NCI-H2196 treated with DMSO at 0.1 percent for 48 hours (cell line): Measurements from ENCODE around the gene SRSF2.
"Not testable (repeated sequence)": the region's sequence is repeated elsewhere in the genome, so short reads cannot be mapped to it uniquely, and the experiment has no call there.

Experiments used
- DNase-seq: peaks from one replicate; lab custom pipeline; 2025; ENCODE audit not compliant: unreplicated experiment; lab: John Stamatoyannopoulos, UW

SRSF2 gene

DNA sequence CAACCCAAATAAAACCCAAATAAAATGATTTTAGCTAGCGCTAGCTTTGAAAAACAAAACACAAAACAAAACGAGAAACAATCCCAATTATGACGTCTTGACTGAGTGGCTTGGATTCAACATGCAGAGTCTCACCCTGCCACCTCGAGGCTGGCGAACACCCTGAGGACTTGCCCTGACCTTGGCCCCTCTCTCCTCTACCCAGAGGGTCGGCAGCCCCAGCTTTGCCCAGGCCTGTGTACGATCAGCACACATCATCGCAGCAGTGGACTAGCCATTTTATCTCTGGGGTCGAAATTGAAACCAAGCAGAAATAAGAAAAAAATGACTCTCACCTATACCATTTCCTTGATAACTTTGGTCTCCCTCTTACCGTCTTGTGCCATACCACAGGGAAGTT is 15.7 kb downstream of the SRSF2 start:
- DNase-seq = no peak

- DNase-seq = no peak
Measured at GRCh38 chr17:76720941-76721340, 16.2 kb downstream of the SRSF2 start.

DNA sequence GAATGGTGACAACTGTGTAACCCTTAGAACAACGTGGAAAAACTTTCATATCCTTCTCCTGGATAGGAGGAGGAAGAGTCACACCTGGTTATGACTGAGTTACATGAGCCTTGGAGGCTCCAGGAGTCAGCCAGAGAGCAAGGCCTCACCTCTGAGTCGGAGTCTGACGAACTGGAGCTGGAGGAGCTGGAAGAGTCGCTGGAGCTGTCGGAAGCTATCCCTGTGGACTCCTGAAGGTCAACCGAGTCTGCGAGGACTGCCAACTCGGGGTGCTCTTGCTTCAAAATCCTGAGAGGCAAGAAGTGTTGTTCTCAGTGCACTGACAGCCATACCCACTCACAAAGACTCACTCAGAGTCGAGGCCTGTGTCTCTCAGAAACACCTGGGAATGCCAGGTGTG is 16.9 kb downstream of the SRSF2 start:
- DNase-seq = no peak

- no peak for DNase-seq
Measured at GRCh38 chr17:76718516-76718915, 18.6 kb downstream of the SRSF2 start.

- DNase-seq = no peak
Measured at GRCh38 chr17:76716839-76717215, 20.3 kb downstream of the SRSF2 start.

DNA sequence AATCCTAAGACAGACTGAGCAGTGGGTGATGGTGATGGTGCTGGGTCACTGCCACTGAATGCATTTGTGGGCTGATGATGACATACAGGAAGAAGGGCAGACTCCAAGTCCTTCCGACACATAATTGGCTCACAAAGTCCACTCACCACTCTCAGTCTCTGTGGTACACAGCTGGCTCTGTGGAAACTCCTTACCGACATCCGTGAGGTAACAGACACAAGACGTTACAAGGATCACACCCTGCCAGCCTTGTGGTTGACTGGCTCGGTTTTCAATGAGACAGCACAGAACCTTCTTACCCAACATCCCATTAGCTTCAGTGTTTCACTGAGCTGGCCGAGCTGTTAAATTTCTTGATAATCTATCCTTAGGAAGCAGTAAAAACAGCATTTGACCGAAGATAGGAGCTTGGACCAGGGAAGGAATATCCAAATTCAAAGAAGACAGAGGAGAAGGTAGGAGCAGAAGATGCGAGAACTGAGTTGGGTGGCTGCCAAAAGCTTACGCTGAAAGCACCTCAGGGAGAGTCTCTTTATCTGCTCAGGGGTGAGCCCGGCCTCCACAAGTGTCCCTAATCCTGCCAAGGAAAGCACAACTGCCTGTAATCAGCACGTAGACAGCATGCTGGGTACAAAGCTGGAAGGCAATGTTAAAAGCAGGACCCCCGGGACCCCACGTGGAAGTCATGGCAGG is 20.8 kb downstream of the SRSF2 start:
- DNase-seq = no peak

DNA sequence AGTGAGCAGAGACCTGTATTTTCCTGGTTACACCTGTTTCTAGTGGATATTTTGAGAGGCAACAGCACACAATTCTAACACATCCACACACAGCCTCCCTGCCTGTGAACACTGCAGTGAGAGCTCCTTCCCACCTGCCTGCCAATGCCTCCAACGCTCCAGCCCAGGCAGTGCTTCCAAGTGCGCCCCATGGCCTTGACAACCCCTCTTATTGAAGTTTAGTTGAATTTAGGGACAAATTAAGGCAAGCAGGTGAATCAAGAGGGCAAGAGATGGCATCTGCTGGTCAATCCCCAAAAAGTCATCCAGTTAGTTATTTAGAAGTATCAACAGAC is 21.7 kb downstream of the SRSF2 start:
- no peak for DNase-seq

DNA sequence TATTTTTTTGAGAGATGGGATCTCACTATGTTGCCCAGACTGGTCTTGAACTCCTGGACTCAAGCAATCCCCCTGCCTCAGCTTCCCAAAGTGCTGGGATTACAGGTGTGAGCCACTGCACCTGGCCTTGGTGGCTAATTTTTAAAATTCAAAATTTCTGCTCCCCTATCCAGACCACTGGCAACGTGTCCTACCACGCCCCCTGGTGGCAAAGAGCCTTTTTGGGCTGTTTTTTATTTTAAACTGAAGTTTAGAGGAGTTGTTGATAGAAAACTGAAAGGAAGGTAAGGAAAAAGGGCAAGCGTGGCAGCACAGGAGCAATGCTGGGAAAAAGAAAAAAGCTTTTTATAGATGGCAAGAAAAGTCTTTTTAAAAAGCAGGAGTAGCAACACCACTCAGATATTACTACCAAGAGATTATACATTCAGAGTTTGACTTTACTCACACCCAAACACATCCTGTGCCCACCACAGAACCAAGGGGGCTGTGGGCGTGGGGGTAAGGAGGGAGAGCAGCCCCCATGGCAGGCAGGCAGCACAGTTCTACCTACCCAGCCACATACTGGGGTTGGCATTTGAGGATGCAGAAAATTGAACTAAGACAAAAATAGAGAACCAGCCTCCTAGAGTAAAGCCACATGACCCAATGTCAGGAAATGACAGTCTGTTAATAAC is 22.2 kb downstream of the SRSF2 start:
- no peak for DNase-seq

DNA sequence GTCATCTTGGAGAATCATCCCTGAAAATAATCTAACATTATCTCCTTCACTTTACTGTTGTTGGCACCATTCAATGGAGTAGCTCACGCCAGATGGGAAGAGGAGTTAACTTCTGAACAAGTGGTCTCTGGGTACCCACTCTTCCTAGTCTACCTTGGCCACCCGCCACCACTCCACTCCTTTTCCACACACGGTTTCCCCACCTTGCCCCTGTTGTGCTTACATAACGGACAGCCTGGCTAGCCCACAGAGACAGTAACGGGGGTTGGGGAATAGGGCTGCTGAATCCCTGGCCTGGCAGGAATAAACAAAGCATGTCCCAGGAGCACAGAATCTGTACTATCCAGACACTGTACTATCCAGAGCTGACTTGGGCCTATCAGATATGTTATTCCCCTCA is 22.8 kb downstream of the SRSF2 start:
- no peak for DNase-seq

DNA sequence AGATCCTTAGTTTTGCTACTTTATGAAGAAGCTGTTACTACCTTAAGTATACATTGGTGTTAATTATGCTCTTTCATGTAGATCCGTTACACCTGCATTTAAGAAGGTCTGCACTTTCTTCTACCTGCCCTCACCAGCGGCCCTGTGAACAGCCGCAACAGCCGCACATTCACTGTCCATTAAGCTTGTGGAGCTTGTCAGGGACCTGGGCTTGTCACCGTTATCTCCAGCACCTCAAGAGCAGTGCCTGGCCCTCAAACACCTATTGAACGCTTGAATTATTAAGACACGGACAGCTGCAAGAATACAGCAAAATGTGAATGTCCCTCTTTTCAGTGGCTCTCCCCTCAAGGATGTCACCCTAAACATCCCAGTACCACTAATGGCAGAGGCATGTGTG is 23.4 kb downstream of the SRSF2 start:
- no peak for DNase-seq

DNA sequence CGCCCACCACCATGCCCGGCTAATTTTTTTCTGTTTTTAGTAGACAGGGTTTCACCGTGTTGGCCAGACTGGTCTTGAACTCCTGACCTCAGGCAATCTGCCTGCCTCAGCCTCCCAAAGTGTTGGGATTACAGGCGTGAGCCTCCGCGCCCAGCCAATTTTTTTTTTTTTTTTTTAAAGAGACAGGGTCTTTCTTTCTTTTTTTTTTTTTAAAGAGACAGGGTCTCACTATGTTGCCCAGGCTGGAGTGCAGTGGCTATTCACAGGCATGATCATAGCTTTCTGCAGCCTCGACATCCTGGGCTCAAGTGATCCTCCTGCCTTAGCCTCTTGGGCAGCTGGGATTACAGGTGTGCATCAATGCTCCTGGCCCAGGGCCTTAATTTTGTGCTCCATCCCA is 24.8 kb downstream of the SRSF2 start:
- DNase-seq = not testable (repeated sequence)

GRCh38 chr17:76710863-76711611 is 26.1 kb downstream of the SRSF2 start, which contains the start of gene MXRA7:
Gene MXRA7 (minus strand): TSS chr17:76710965. CDS start chr17:76710946, 19 bp downstream.
- no peak for DNase-seq

- not testable (repeated sequence) for DNase-seq
Measured at GRCh38 chr17:76709951-76710862, 26.9 kb downstream of the SRSF2 start.

DNA sequence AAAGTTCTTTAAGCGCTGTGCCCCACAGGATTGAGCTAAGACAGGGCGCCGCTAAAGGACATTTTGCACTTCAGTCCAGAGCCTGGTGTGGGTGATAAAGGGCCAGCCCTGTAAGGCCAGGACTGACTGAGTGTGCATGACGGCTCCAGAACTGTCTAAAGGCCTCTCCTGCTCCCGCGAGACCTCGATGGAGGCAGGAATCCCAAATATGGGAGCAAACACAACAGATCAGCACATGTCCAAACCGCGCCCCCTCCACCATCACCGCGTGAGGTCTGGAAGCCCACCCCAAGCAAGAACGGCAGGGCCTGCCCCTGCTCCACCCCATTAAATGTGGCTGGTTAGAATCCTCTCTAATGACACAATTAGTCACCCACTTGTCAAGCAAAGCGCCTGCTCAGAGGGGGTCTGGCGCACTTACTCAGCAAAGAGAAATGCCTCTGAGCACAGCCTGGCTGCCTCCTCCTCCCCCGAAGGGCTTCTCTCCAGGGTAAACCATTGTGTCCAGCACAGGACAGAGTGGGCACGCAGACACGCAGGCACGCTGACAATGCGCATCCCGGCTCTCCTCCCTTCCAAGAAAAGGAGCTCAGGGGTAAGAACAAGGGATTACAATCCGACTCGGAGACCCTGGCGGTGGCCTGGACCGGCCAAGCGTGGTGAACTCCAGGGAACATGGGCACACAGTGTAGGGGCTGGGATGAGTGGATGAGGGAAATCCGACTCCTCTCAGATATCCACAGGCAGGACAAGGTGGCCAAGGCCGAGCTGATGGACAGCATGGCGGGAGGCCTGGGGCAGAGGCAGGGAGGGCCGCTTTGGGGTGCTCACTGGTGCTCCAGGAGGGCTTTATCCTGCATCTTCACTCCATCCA is 27.8 kb downstream of the SRSF2 start:
- no peak for DNase-seq

DNA sequence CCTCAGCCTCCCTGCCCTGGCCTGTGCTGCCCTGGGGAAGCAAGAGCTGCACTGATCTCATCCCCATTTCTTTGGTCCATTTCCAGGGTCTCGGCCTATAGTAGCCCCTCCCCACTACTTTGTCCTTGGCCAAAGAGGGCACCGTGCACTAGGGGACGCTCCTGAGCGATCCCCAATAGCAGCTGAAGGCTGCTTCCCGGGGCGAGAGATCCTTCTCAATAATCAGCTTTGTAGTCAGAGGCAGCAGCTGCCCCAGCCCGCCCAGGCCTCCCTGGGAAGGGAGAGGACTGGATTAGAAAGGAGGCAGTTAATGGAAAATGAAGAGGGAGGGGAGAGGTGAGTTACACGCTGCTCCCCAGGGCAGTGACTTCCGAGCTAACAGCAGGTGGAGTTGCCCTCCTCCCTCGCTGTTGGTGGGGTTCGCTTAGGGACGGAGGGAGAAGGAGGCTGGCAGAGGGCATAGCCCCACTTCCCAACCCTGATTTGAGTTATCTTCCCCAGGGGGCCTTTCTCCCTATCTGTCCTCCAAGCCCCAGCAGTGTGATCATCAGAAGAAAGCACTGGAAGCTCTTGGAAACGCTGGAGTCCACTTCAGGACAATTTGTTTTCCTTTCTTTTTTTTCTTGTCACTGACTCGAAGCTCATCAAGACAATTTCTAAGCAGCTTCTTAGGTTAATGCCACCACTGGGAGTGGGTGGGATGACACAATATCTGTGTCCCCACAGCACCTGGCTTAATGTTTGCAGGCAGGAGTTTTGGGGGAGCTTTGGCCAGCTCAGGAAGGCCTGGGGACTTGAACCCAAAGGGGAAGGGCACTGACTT is 28.9 kb downstream of the SRSF2 start:
- DNase-seq = no peak

DNA sequence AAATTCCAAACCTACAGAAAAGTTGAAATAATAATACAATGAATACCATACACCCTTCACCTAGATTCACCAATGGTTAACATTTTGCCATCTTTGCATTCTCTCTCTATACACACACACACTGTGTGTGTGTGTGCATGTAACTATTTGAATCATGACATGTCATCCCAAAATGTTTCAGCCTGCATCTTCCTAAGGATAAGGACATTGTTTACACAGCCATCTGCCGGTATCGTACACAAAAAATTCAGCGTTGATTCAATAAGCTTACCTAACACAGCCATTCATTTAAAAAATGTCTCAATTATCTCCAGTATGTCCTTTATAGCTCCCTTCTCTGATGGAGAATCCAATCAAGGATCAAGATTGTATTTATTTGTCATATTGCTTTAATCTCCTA is 30.3 kb downstream of the SRSF2 start:
- no peak for DNase-seq

DNA sequence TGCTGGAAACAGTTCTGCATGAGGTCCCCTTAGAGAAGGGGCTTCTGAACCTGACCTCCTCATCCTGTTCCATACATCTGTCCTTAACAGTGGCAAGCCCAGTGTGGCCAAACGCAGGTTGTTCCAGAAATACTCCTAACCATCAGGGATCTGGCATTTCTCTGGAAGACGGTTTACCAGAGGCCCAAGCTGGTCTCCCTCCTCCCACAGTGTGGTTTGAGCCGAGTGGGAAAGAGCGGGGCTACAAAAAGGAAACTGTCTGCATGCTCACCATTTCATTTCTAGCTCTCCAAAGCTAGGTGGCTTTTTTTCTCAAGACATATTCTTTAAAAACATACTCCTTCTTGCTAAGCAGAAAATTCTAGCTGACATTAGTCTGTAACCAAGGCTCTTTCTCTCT is 32.3 kb downstream of the SRSF2 start:
- DNase-seq = no peak

DNA sequence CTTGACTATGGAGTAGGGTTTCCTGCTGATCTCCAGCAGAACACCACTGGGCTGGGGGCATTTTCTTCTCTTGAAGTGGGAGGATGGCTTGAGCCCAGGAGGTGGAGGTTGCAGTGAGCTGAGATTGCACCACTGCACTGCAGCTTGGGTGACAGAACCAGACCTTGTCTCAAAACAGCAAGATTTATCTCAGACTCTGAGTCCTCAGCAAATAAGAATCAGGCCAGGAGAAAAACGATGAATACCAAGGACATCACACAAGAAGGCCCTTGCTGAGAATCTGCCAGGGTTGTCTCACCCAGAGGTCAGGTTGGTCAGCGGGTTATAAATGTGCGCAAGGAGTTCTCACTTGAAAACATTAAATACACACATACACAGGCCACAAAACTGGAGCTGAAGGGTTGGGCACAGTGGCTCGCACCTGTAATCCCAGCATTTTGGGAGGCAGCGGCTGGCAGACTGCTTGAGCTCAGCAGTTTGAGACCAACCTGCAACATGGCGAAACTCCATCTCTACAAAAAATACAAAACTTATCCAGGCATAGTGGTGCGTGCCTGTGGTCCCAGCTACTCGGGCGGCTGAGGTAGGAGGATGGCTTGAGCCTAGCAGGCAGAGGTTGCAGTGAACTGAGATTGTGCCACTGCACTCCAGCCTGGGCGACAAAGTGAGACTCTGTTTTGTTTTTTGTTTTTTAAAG is 34.0 kb downstream of the SRSF2 start:
- DNase-seq = no peak

DNA sequence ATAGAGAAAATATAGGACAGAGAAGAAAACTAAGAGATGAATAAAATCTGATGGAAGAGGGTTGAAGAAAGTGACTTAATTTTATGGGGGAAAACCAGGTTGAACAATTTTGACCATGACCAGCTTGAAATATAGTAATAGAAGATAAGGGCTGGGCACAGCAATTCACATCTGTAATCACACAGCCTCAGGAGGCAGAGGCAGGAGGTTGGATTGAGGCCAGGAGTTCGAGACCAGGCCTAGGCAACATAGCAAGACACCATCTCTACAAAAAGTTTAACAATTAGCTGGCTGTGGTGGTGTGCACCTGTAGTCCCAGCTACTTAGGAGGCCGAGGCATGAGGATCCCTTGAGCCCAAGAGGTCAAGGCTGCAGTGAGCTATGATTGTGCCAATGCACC is 35.1 kb downstream of the SRSF2 start:
- DNase-seq = no peak
